GM19035 (cell line): ENCODE data around the gene ESCO1.

Experiments
- ATAC-seq: cut with Tn5 transposase; IDR thresholded peaks from one replicate; pipeline ENCODE4 v1.9.1; 2021; ENCODE audit not compliant: unreplicated experiment

The ESCO1 gene

DNA sequence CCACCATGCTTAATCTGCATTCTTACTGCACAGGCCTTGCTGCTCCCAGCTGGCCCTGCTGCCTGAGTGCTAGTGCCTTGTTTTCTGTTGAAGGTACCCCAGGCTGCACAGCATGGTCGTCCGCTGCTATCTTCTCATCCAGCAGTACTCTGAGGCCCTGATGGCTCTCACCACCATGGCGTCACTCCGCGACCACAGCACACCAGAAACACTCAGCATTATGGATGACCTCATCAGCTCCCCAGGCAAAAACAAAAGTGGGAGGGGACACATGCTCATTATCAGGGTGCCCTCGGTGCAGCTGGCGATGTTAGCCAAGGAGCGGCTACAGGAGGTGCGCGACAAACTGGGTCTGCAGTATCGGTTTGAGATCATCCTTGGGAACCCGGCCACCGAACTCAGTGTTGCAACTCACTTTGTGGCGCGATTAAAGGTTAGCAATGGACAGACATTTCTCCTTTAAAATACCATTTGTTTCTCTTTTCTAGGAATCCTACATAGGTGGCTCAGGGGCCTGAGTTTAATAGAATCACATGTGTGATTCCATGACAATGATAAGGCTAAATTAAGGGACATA is 110.5 kb downstream of the ESCO1 start:
- ATAC-seq = no peak

DNA sequence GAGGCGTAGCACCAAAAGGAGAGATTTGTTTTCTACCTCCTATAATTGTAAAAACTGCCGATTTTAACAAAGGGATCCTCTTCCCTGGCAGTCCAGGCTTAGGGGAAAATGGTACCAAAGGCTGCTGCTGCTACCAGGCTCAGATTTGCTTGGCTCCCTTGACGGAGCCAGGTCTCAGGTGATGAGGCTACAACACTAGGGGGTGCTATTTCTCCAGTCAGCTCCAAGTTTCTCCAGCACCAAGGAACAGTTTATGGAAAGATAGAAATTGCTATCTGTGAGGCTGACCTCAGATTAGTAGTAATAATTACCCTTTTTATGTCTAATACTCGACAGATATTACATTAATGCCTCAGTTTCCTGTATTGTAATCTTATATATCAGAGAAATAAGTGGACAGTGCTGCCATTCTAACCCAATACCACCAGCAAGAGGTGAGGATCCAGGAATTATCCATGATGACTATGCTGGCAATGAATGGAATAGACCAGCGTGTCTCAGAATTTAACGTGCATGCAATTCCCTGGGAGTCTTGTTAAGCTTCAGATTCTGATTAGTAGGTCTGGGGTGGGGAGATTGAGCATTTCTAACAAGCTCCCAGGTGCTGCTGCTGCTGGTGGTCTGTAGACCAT is 111.3 kb downstream of the ESCO1 start:
- ATAC-seq = no peak

DNA sequence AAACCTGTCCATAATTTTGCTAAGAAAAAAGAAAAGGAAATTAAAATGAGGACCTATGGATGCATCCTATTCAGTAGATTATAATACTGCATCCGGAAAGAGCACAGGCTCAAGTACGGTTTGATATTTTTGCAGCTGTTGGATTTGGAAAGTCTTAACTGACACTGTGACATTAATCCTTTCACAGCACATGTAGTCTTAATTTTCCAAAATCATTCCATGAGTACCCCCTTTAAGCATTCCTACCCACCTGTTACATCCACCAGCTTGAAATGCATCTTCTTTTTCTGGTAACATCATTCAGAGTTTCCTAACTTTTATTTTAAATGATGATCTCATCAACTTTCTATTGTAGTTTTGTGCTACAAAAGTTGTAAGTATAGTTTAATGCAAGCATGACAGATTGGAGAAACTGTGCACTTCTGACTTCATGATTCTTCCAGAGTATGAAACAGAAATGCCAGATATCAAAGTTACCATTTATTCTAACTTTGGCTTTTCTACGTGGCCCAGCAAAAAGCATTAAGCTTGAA is 113.5 kb downstream of the ESCO1 start:
- no peak for ATAC-seq

GRCh38 chr18:21484851-21485636 is 115.5 kb downstream of the ESCO1 start:
- ATAC-seq = no peak

DNA sequence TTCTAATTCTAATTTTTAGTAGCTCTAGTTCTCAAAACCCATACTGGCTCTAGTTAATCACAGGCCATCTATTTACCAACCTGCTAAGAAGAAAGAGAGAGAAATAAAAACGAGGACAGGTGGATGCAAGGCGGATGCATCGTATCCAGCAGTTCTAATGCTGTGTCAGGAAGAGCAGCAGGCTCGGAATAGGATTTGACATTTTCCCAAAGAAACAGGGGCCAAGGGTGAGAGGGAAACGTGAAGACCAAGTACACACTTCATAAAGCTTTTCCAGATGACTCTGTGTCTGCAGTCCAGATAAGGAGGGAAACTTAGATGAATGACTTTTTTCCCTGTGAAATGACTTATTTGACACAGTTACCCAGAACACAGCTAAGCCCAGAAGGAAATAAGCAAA is 117.5 kb downstream of the ESCO1 start:
- ATAC-seq = no peak

GRCh38 chr18:21481739-21482138 is 118.8 kb downstream of the ESCO1 start:
- no peak for ATAC-seq

GRCh38 chr18:21479721-21480120 is 120.8 kb downstream of the ESCO1 start:
- no peak for ATAC-seq
